ENCODE results near the gene MFF. TPM values are rescaled to one million over a fixed set of nuclear protein-coding genes. Genes with fewer than 3 reads are reported as not detected.
"Not testable (repeated sequence)": the region's sequence is repeated elsewhere in the genome, so short reads cannot be mapped to it uniquely, and the experiment has no call there.

MFF gene
- total RNA-seq, 1 donor from 2014 or later = 74.9 TPM

- peaks cover 2% of the 10 kb centered on the region for H3K27me3 Mint-ChIP-seq (ENCODE audit: insufficient read depth)
- H3K27ac Mint-ChIP-seq = no peak overlapping the region
- H3K4me1 Mint-ChIP-seq (ENCODE audit: low read depth) = peaks cover 12% of the 10 kb centered on the region
- no peak overlapping the region for H3K4me3 Mint-ChIP-seq
- intact Hi-C loops (cut with micrococcal nuclease) = loop anchor here (5.0 kb wide), 1 partner anchor 44 kb away; the partner anchor contains the start of gene MFF
- H3K9me3 Mint-ChIP-seq = no peaks in the 10 kb centered on the region
- no peaks in the 10 kb centered on the region for H3K36me3 Mint-ChIP-seq (ENCODE audit: low read depth)
- DNase-seq (ENCODE audit: low spot score) = no peak
Measured at GRCh38 chr2:227370791-227371312, 45.8 kb downstream of the MFF start.

- Mint-ChIP-seq H3K27ac (no peak overlapping the region), H3K27me3 (ENCODE audit: insufficient read depth) (no peaks in the 10 kb centered on the region), H3K4me3 (no peak overlapping the region), H3K9me3 (no peaks in the 10 kb centered on the region), H3K4me1 (ENCODE audit: low read depth) (peaks cover 12% of the 10 kb centered on the region), H3K36me3 (ENCODE audit: low read depth) (no peaks in the 10 kb centered on the region)
- intact Hi-C loops (cut with micrococcal nuclease) = loop anchor here (5.0 kb wide), 1 partner anchor 46 kb away; the partner anchor contains the start of gene MFF
- no peak for DNase-seq (ENCODE audit: low spot score)
Measured at GRCh38 chr2:227373389-227373788, 48.3 kb downstream of the MFF start.

GRCh38 chr2:227374158-227374557, 49.1 kb downstream of the MFF start:
- H3K4me3 Mint-ChIP-seq = no peak overlapping the region
- H3K27me3 Mint-ChIP-seq (ENCODE audit: insufficient read depth) = no peaks in the 10 kb centered on the region
- intact Hi-C loops (cut with micrococcal nuclease) = loop anchor here (1.0 to 5.0 kb wide), 3 partner anchors 37 to 88 kb away; partner anchors contain the start of gene MFF
- H3K36me3 Mint-ChIP-seq (ENCODE audit: low read depth) = no peaks in the 10 kb centered on the region
- no peaks in the 10 kb centered on the region for H3K9me3 Mint-ChIP-seq
- peaks cover 12% of the 10 kb centered on the region for H3K4me1 Mint-ChIP-seq (ENCODE audit: low read depth)
- DNase-seq (ENCODE audit: low spot score) = peak; percentile 4
- peak overlapping the region; percentile 52 for H3K27ac Mint-ChIP-seq

GRCh38 chr2:227376656-227377396, 51.8 kb downstream of the MFF start:
- intact Hi-C loops (cut with micrococcal nuclease) = no loop called here
- H3K36me3 Mint-ChIP-seq (ENCODE audit: low read depth) = no peaks in the 10 kb centered on the region
- H3K27ac Mint-ChIP-seq = no peak overlapping the region
- H3K4me1 Mint-ChIP-seq (ENCODE audit: low read depth) = peaks cover 7% of the 10 kb centered on the region
- no peak overlapping the region for H3K4me3 Mint-ChIP-seq
- H3K27me3 Mint-ChIP-seq (ENCODE audit: insufficient read depth) = no peaks in the 10 kb centered on the region
- no peak for DNase-seq (ENCODE audit: low spot score)
- H3K9me3 Mint-ChIP-seq = peaks cover 4% of the 10 kb centered on the region

GRCh38 chr2:227377467-227378351, 52.7 kb downstream of the MFF start:
- peaks cover 7% of the 10 kb centered on the region for H3K4me1 Mint-ChIP-seq (ENCODE audit: low read depth)
- H3K36me3 Mint-ChIP-seq (ENCODE audit: low read depth) = no peaks in the 10 kb centered on the region
- H3K27ac Mint-ChIP-seq = no peak overlapping the region
- intact Hi-C loops (cut with micrococcal nuclease) = no loop called here
- peaks cover 6% of the 10 kb centered on the region for H3K9me3 Mint-ChIP-seq
- no peak for DNase-seq (ENCODE audit: low spot score)
- H3K27me3 Mint-ChIP-seq (ENCODE audit: insufficient read depth) = no peaks in the 10 kb centered on the region
- no peak overlapping the region for H3K4me3 Mint-ChIP-seq

GRCh38 chr2:227378371-227378782, 53.3 kb downstream of the MFF start:
- Mint-ChIP-seq H3K9me3 (peaks cover 6% of the 10 kb centered on the region), H3K4me3 (no peak overlapping the region), H3K36me3 (ENCODE audit: low read depth) (no peaks in the 10 kb centered on the region), H3K27ac (no peak overlapping the region), H3K4me1 (ENCODE audit: low read depth) (peaks cover 7% of the 10 kb centered on the region), H3K27me3 (ENCODE audit: insufficient read depth) (no peaks in the 10 kb centered on the region)
- intact Hi-C loops (cut with micrococcal nuclease) = no loop called here
- DNase-seq (ENCODE audit: low spot score) = no peak

GRCh38 chr2:227379095-227379494, 54.0 kb downstream of the MFF start, which contains the start of gene TM4SF20:
TM4SF20 (minus strand) TSS chr2:227379306; CDS start chr2:227379268, 38 bp downstream.
- no peak for DNase-seq (ENCODE audit: low spot score)
- Mint-ChIP-seq H3K4me3 (no peak within 1 kb of the TSS), H3K27ac (no peak within 1 kb of the TSS), H3K36me3 (ENCODE audit: low read depth) (no peaks in the 10 kb centered on the region), H3K4me1 (ENCODE audit: low read depth) (peaks cover 7% of the 10 kb centered on the region), H3K27me3 (ENCODE audit: insufficient read depth) (no peaks in the 10 kb centered on the region), H3K9me3 (peaks cover 6% of the 10 kb centered on the region)
- intact Hi-C loops (cut with micrococcal nuclease) = no loop called here

- H3K27me3 Mint-ChIP-seq (ENCODE audit: insufficient read depth); H3K9me3 Mint-ChIP-seq; H3K4me3 Mint-ChIP-seq; DNase-seq (ENCODE audit: low spot score); H3K4me1 Mint-ChIP-seq (ENCODE audit: low read depth); intact Hi-C loops (cut with micrococcal nuclease); H3K27ac Mint-ChIP-seq; H3K36me3 Mint-ChIP-seq (ENCODE audit: low read depth): not testable (repeated sequence)
Measured at GRCh38 chr2:227382241-227382835, 57.3 kb downstream of the MFF start.

- Mint-ChIP-seq H3K36me3 (ENCODE audit: low read depth) (no peaks in the 10 kb centered on the region), H3K27ac (no peak overlapping the region), H3K4me3 (no peak overlapping the region), H3K27me3 (ENCODE audit: insufficient read depth) (no peaks in the 10 kb centered on the region), H3K9me3 (peaks cover 6% of the 10 kb centered on the region), H3K4me1 (ENCODE audit: low read depth) (no peaks in the 10 kb centered on the region)
- intact Hi-C loops (cut with micrococcal nuclease) = no loop called here
- DNase-seq (ENCODE audit: low spot score) = no peak
Measured at GRCh38 chr2:227383686-227384085, 58.6 kb downstream of the MFF start.

GRCh38 chr2:227386630-227387029, 61.6 kb downstream of the MFF start:
- no peaks in the 10 kb centered on the region for H3K36me3 Mint-ChIP-seq (ENCODE audit: low read depth)
- DNase-seq (ENCODE audit: low spot score) = no peak
- peaks cover 4% of the 10 kb centered on the region for H3K9me3 Mint-ChIP-seq
- H3K27me3 Mint-ChIP-seq (ENCODE audit: insufficient read depth) = no peaks in the 10 kb centered on the region
- H3K27ac Mint-ChIP-seq = no peak overlapping the region
- H3K4me1 Mint-ChIP-seq (ENCODE audit: low read depth) = no peaks in the 10 kb centered on the region
- H3K4me3 Mint-ChIP-seq = no peak overlapping the region
- intact Hi-C loops (cut with micrococcal nuclease) = no loop called here

- H3K9me3 Mint-ChIP-seq; H3K36me3 Mint-ChIP-seq (ENCODE audit: low read depth); intact Hi-C loops (cut with micrococcal nuclease); H3K4me1 Mint-ChIP-seq (ENCODE audit: low read depth); H3K27ac Mint-ChIP-seq; DNase-seq (ENCODE audit: low spot score); H3K27me3 Mint-ChIP-seq (ENCODE audit: insufficient read depth); H3K4me3 Mint-ChIP-seq: not testable (repeated sequence)
Measured at GRCh38 chr2:227387583-227387982, 62.5 kb downstream of the MFF start, which contains the start of gene SCYGR1. SCYGR1 (minus strand) TSS chr2:227387949; CDS start chr2:227387949, 0 bp downstream.

GRCh38 chr2:227388537-227389011, 63.5 kb downstream of the MFF start:
- no peaks in the 10 kb centered on the region for H3K27me3 Mint-ChIP-seq (ENCODE audit: insufficient read depth)
- H3K27ac Mint-ChIP-seq = no peak overlapping the region
- H3K4me1 Mint-ChIP-seq (ENCODE audit: low read depth) = no peaks in the 10 kb centered on the region
- no peak for DNase-seq (ENCODE audit: low spot score)
- no peaks in the 10 kb centered on the region for H3K36me3 Mint-ChIP-seq (ENCODE audit: low read depth)
- H3K4me3 Mint-ChIP-seq = no peak overlapping the region
- intact Hi-C loops (cut with micrococcal nuclease) = no loop called here
- no peaks in the 10 kb centered on the region for H3K9me3 Mint-ChIP-seq

Data from activated T-helper 1 cell treated with anti-CD3 and anti-CD28 coated beads, Interleukin-12 subunit alpha, Interleukin-12 subunit beta, Interleukin-2, Interleukin-4 antibody, amounts not matched to agents 30 ng/mL and 10 ng/mL and 1 ng/mL, durations not matched to agents 14 hours and 24 hours and 36 hours (primary cell).